ENCODE results near the gene AIF1.

The AIF1 gene

DNA sequence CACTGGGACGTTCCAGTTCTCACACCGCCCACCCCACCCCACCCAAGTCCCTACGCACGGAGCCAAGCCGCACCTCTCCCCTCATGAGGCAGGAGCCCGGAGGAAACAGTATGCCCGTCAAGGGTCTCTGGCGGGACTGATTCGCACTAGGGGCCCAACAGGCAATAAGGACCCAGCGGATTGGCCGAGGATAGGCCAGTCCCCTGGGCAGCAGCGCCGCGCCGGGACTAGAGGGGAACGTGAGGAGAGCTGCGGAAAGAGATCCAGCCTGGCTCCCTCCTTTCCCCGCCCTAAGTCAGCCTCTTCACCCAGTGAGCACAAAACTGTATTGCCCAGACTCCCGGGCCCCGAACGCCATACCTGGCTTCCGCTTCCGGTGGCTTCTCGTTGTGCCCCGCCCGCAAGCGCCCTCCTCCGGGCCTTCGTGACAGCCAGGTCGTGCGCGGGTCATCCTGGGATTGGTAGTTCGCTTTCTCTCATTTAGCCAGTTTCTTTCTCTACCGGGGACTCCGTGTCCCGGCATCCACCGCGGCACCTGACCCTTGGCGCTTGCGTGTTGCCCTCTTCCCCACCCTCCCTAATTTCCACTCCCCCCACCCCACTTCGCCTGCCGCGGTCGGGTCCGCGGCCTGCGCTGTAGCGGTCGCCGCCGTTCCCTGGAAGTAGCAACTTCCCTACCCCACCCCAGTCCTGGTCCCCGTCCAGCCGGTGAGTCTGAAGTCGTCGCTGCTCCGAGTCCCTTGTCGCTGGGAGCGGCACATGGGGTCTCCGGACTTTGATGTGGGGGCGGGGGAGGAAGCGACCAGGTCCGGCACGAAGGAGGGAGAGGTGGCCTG lies 50.7 kb downstream of the AIF1 start, which contains the start of gene CSNK2B:
TSS of gene CSNK2B (plus strand) at position 580 of the 836 bp plus-strand sequence. CDS start 752 bp downstream, outside the sequence.
- peak; percentile 98 for DNase-seq

DNA sequence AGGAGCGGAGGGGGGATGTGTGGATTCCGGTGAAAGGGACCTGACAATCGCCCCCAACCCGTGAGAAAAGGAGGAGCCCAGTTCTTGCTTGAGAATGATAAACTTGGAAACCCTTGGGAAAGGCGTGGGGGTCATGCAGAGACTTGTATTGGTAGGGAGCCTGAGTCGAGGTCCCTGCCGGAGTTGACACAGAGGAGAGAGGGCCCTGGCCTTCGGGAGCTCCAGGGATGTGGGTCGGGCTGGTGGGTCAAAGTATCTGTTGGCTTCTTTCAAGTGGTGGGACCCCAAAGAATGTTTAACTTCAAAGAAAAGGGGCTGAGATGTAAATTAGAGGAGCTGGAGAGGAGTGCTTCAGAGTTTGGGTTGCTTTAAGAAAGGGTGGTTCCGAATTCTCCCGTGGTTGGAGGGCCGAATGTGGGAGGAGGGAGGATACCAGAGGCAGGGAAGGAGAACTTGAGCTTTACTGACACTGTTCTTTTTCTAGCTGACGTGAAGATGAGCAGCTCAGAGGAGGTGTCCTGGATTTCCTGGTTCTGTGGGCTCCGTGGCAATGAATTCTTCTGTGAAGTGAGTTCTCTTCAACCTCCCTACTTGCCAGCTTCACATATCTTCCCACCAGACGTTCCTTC lies 51.4 kb downstream of the AIF1 start:
- no peak for DNase-seq

Measured in activated T-cell treated with anti-CD3 and anti-CD28 coated beads, Interleukin-2, amount 50 U/mL, for 48 hours (primary cell).